ENCODE measurements around the gene CD109. TPM values are rescaled to one million over a fixed set of nuclear protein-coding genes. Genes with fewer than 3 reads are reported as not detected.

The CD109 gene
- total and polyA plus RNA-seq, 2 of the 4 experiments (the other 2 are of a cell fraction) = 3.6 to 5.0 TPM

GRCh38 chr6:73731285-73731684, 35.3 kb downstream of the CD109 start:
- Histone ChIP-seq H3K23ac (ENCODE audit: low read depth, low read length) (no peak overlapping the region), H3K14ac (replicated peaks; ENCODE audit: low read depth, low read length) (no peak overlapping the region), H4K8ac (ENCODE audit: low read depth in 2 of 2, low read length in 2 of 2) (no peak overlapping the region), H3K18ac (ENCODE audit: low read depth, low read length) (no peak overlapping the region), H3K27me3 (ENCODE audit: control insufficient read depth, insufficient read depth, low read length) (no peaks in the 10 kb centered on the region), H2BK5ac (ENCODE audit: low read depth, low read length, poor library complexity, severe bottlenecking) (no peak overlapping the region), H2BK15ac (ENCODE audit: low read depth, low read length) (no peak overlapping the region), H3K9me1 (ENCODE audit: insufficient read depth, low read length) (no peaks in the 10 kb centered on the region), H2AK9ac (replicated peaks; ENCODE audit: low read depth, low read length, poor library complexity) (no peak overlapping the region), H3K4me2 (ENCODE audit: low read depth, low read length) (no peak overlapping the region), H3K36me3 (ENCODE audit: control insufficient read depth, insufficient read depth, low read length) (no peaks in the 10 kb centered on the region; the same call in 1 of the 2 replicates), H4K91ac (ENCODE audit: insufficient read depth, low read depth, low read length) (no peak overlapping the region), H3K4me1 (ENCODE audit: control insufficient read depth, insufficient read depth, low read length) (no peaks in the 10 kb centered on the region), H2BK120ac (ENCODE audit: low read depth, low read length) (no peak overlapping the region), H3K9me3 (ENCODE audit: control insufficient read depth, insufficient read depth, low read length) (no peaks in the 10 kb centered on the region), H3K9ac (ENCODE audit: low read depth, low read length) (no peak overlapping the region), H4K5ac (ENCODE audit: low read depth, low read length) (no peak overlapping the region), H2AK5ac (ENCODE audit: low read depth, low read length) (no peak overlapping the region), H3K4ac (ENCODE audit: low read depth, low read length) (no peak overlapping the region), H2AFZ (replicated peaks; ENCODE audit: low read length, poor library complexity) (no peak overlapping the region), H3K27ac (ENCODE audit: insufficient read depth, low read length) (no peak overlapping the region), H3K4me3 (ENCODE audit: insufficient read depth, low read depth, low read length) (no peak overlapping the region), H2BK20ac (ENCODE audit: low read depth, low read length) (no peak overlapping the region), H4K20me1 (ENCODE audit: insufficient read depth, low read length) (no peaks in the 10 kb centered on the region), H3K56ac (ENCODE audit: extremely low read depth, insufficient read depth, low read length) (no peak overlapping the region), H3K79me1 (ENCODE audit: low read depth in 1 of 2, low read length in 2 of 2) (peaks cover 0 to 4% of the 10 kb centered on the region in 2 experiments; a peak in 1 of 4 replicates)
- ATAC-seq (ENCODE audit: low read depth) (no peak), DNase-seq (no peak)
- ChIA-PET POLR2A (ENCODE audit: unreplicated experiment) (no interaction called here), CTCF (no interaction called here)
- intact Hi-C loops (cut with micrococcal nuclease) = no loop called here
- dilution Hi-C loops (cut with HindIII; ENCODE audit: low sequenced_read_pairs, unreplicated experiment) = no loop called here
- no CpG with 5 or more reads among the region's 5 CpGs for WGBS, 2 experiments (ENCODE audit: extremely low coverage in 2 of 2, insufficient read length in 1 of 2)
- in situ Hi-C loops (cut with MboI; ENCODE audit: low sequenced_read_pairs) = loop anchor here (5.0 kb wide), 2 partner anchors 54 to 1481 kb away; no protein-coding TSS in a partner anchor
- no peak for TF ChIP-seq CHD1 (IDR thresholded peaks at IDR 0.05; ENCODE audit: low read depth, low read length)
- TF ChIP-seq POLR2A (IDR thresholded peaks at IDR 0.05; ENCODE audit: low read depth, low read length) = no peak
- no peak for TF ChIP-seq MAFK (IDR thresholded peaks at IDR 0.05; ENCODE audit: low read depth, low read length)
- no peak for TF ChIP-seq NFE2L2 (IDR thresholded peaks at IDR 0.05; ENCODE audit: low read depth, low read length)
- TF ChIP-seq MXI1 (IDR thresholded peaks at IDR 0.05; ENCODE audit: borderline replicate concordance, low read depth, low read length) = no peak
- no peak for TF ChIP-seq RFX5 (IDR thresholded peaks at IDR 0.05; ENCODE audit: low read depth, low read length)
- no peak for TF ChIP-seq FOS (IDR thresholded peaks at IDR 0.05; ENCODE audit: low read depth, low read length)
- no peak for TF ChIP-seq CTCF (conservative IDR thresholded peaks at IDR 0.05; ENCODE audit: low read depth, low read length)
- no peak for TF ChIP-seq BHLHE40 (IDR thresholded peaks at IDR 0.05; ENCODE audit: low read depth, low read length)
- TF ChIP-seq CEBPB (IDR thresholded peaks at IDR 0.05; ENCODE audit: low read depth, low read length) = no peak
- TF ChIP-seq SMC3 (IDR thresholded peaks at IDR 0.05; ENCODE audit: low read depth, low read length) = no peak
- no peak for TF ChIP-seq RAD21 (IDR thresholded peaks at IDR 0.05; ENCODE audit: low read length)
- no peak for TF ChIP-seq MAZ (IDR thresholded peaks at IDR 0.05; ENCODE audit: borderline replicate concordance, low read depth, low read length)
- no peak for TF ChIP-seq USF2 (IDR thresholded peaks at IDR 0.05; ENCODE audit: low read depth, low read length)
- no TSS peak for BruUV-seq (replicated peaks)

Measured in IMR-90 (cell line).